NCI-H82 treated with DMSO at 0.1 percent for 48 hours (cell line): ENCODE data around the gene UBE2R2.

Experiments
- DNase-seq: peaks from one replicate; lab custom pipeline; 2025; ENCODE audit not compliant: unreplicated experiment; lab: John Stamatoyannopoulos, UW

The UBE2R2 gene

DNA sequence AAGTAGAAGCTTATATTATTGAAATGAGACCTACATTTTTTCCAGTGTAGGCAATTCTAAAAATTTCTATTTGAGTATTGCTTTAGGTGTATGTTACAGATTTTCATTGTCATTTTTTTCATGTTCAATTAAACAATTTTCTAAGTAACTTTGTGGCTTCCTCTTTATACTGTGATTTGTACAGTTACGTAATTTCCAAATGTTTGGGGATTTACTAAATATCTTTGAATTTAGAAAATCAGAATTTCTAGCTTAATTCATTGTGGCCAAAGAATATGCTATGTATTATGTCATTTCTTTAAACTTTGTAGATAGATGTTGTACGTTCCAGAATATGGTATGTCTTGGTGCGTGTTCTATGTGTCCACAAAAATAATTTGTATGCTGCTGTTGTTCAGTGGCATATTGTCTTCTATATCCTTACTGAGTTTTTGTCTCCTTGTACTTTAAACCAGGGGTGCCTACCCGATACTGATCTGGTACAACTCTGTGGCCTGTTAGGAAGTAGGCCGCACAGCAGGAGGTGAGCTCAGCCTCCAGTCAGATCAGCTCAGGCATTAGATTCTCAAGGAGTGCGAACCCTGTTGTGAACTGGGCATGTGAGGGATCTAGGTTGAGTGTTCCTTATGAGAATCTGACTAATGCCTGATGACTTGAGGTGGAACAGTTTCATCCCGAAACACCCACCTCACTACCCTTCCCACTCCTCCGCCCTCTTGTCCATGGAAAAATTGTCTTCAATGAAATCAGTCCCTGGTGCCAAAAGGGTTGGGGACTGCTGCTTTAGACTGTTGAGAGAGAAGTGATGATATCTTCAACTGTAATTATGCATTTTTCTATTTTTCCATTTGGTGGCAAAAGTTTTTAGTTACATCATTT lies 63.5 kb downstream of the UBE2R2 start:
- DNase-seq, result no peak

DNA sequence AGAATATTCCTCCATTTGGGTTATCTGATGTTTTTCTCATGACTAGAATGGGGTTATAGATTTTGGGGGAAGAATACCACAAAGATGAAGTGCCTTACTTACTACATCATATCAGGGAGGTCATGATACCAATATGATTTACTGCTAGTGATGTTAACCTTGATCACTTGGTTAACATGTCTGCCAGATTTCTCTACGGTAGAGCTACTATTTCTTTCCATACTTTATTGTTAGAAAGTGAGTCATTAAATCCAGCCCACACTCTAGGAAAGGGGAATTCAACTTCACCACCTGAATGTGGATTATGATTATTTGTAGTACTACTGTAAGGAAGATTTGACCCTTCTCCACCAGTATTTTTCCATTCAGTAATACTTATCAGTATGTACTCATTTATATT lies 64.7 kb downstream of the UBE2R2 start:
- no peak for DNase-seq

DNA sequence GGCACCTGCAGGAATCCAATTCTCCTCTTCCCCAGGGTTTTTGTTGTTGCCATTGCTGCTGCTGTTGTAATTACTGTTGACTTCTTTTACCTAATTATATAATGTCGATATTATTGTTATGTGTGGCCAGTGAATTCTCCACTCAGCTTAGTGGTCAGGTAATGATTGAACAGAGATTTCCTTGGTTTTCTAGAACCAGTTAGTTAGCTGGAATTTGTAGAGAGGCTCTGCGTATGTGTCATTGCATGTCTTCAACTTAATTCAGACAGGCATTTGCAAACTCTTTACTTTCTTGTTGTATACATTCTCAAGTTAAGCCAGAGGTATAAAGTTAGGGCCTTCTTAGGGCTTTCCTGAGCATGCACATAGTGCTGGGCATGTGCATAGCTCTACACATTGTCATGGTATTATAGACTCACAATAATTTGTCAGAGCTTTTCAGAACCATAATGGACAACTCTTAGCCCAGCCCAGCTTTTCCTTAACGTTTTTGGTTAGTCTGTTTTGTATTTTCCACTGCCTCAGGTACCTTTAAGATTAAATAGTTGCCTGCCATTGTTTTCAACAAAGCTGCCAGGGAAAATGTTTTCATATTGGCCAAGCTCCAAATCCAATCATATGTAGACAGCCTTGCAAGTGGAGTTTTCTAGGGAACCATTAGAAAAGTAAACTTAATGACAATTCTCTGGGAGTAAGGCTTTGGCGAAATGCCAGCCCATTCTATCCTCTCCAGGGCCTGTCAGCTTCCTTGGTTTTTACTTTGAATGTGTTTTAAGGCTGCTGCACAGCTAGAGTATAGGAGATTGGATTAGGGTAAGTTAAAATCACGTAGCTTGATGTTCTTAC lies 68.1 kb downstream of the UBE2R2 start:
- peak; percentile 51 for DNase-seq

DNA sequence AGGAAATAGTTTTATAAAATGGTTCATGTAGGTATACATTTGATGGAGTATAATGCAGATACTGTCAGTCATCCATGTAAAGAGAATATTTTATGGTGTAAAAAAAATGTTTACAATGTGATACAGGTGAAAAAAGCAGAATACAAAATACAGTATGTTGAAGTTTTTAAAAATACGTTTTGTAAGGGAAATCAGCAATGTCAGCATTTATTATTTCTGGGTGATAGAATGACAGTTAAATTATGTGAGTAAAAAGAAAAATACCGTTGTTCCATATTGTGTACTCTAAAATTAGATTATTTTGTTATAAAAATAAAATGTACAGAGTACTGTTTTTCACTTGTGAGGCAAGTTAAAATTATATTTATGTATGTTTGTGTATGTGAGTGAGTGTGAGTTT lies 69.0 kb downstream of the UBE2R2 start:
- no peak for DNase-seq

DNA sequence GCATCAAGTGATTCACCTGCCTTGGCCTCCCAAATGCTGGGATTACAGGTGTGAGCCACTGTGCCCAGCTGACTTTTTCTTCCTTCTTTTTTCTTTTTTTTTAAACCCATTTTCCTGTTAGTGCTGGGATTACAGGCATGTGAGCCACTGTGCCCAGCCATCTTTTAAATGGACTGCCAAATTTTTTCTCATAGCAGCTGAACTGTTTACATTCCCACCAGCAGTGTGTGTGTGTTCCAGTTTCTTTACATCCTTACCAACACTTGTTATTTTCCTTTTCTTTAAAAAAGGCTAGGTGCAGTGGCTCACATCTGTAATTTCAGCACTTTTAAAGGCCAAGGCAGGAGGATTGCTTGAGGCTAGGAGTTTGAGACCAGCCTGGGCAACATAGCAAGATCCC lies 76.9 kb downstream of the UBE2R2 start:
- no peak for DNase-seq

DNA sequence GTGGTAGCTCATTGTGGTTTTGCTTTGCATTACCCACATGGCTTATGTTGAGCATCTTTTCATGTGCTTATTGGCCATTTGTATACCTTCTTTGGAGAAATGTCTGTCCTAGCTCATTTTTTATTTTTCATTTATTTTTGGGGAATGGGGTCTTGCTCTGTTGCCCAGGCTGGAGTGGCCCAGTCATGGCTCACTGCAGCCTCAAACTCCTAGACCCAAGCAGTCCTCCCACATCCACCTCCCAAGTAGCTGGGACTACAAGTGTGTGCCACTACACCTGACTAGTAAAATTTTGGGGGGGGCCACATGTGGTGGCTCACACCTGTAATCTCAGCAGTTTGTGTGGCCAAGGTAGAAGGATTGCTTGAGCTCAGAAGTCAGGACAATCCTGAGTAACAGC lies 77.4 kb downstream of the UBE2R2 start:
- no peak for DNase-seq

DNA sequence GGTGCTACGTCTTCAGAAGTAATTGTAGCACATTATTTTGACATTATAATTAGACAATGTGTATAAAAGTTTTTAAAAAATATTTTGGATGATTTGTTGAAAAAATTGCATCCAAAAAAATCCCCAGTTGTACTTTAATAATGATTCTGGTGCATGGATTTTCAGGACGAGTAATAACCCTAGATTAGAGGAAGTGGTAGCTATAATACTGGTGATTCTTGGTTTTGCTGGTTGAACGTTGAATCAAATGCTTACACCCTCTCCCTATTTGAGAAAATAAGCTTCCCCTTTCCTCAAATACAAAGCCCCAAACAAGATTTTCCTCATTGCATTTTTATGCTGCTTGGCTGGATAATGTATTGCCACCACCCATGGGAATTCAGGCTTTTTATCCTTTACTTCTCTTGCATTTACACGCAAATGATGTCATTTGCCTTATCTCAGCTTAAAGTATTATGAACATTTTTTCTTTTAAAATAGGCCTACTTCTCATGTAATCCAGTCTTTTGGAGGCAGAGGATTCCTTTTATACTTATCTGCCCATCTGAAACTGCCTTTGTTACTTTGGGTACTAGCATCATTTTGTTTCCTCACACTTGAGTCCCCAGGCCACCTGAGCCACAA lies 86.3 kb downstream of the UBE2R2 start:
- DNase-seq, result no peak

DNA sequence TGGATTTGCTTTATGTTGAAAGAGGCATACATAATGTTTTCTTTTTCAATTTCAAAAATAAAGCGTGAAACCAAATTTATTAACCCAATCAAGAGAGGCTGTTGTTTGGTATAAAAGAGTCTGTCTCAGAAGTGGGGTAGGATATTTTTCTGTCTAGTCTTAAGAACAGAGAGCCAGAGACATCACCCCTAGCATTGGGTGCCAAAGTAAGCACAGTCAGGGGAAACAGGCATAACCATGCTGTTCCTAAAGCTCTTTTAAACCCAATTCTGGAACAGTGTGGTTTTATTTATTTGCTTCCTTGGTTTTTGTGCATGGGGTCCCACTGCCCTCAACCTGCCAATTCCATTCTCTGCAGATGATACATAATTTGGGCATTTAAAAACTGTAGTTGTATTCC lies 88.2 kb downstream of the UBE2R2 start:
- DNase-seq, result no peak

DNA sequence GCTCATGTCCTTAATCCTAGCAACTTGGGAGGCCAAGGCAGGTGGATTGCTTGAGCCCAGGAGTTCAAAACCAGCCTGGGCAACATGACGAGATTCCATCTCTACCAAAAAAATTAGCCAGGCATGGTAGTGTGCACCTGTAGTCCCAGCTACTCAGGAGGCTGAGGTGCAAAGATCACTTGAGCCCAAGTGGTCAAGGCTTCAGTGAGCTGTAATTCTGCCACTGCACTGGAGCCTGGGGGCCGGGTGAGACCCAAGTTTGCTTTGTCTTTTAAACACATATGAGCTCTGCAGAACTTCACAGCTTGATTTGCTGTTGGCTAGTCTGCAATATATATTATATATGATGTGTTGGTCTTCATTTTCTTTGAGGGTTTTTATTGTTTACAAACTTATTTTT lies 89.8 kb downstream of the UBE2R2 start:
- no peak for DNase-seq

DNA sequence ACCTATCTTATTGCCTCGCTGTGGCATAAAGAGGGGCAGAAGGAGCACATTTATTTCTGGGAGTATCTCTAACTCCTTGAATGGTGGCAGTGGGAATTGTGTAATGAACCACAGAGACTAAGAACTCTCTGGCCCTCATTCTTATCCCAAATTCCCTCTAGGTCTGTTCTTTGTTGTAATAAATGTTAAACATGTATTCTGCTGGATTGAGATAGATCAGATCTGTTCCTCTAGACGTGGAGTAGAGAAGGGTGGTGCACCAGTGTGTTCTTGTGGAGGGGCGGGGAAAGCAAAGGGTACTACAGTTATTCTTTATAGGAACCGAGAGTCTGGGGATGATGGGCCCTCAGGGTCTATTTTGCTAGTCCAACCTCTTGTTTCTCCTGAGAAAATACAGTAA lies 90.4 kb downstream of the UBE2R2 start:
- no peak for DNase-seq

DNA sequence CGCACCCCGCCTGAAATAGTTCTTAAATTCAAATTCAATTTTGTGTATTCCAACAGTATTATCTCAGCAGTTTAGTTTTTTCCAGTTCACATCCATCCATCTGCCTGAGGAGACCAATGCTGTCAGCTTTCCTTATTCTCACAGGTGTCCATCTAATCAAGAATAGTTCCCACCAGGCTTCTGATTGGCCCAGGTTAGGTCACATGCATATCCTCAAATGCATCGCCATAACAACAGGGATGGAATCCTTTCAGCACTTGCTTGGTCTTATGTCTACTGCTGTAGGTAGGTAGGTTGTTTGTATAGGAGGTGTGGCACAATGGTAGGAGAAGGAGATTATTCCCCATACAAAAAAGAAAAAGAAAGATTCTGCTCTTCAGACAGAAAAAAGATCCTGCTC lies 91.2 kb downstream of the UBE2R2 start:
- no peak for DNase-seq

DNA sequence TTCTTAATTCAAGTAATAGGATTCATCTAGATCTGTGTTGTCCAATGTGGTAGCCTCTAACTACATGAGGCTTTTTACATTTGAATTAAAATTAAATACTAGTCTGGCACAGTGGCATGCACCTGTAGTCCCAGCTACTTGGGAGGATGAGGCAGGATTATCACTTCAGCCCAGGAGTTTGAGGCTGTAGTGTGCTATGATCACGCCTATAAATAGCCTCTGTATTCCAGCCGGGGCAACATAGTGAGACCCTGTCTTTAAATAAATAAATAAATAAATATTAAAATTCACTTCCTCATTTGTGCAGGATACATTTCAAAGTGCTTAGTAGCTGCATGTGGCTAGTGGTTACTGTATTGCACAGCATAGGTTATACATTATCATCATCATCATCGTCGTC lies 91.8 kb downstream of the UBE2R2 start:
- DNase-seq, result no peak

DNA sequence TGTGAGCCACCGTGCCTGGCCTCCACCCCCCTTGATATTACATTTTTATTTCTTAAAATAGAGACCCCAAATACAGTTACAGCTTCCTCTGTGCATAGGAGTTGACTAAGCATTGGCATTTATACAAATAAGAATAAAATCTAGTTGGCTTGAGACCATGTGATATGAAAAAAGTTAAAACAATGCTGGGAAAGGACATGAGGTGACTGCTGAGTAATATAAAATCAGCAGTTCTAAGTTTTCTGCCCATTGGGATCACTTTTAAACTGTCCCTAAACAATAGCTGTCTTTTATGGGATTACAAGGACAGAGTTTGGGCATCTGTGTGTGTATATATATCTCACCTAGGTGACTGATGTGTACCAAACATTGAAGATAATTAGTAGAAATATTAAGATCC lies 96.6 kb downstream of the UBE2R2 start:
- DNase-seq, result no peak

DNA sequence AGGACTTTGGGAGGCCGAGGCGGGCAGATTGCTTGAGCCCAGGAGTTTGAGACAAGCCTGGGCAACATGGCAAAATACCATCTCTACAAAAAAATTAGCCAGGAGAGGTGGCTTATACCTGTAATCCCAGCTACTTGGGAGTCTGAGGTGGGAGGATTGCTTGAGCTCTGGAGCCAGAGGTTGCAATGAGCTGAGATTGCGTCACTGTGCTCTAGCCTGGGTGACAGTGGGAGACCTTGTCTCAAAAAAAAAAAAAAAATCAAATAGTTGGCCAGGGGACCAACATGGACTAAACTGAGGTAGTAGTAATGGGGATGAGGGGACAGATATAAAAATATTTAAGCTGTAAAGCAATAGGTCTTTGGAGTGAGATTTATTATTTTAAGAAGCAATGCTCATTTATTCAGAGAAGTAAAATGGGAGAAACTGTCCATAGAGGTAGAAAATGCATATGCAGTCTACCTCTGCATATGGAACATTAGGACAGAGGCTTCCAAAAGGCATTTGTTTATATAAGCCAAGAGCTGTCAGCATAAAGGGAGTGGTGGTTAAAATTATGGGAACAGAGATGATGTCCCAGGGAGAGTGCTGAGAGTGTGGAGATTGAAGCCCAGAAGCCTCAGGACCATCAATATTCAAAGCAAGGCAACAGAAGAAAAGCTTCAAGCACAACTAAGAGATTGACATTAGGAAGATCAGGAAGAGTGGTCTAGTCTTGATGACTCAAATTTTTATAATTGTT lies 98.1 kb downstream of the UBE2R2 start:
- no peak for DNase-seq

DNA sequence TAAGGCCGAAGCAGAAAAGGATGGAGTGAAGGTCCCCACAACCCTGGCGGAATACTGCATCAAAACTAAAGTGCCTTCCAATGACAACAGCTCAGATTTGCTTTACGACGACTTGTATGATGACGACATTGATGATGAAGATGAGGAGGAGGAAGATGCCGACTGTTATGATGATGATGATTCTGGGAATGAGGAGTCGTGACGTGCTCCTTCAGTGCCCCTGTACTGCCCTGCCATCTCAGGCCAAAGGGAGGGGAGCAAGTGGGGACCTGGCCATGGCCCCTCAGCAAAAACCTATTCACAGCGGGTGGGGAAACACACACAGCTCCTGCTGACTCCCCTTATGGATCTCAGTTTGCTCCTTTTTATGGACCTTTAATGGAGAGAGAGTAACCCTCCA lies 100.1 kb downstream of the UBE2R2 start:
- no peak for DNase-seq

DNA sequence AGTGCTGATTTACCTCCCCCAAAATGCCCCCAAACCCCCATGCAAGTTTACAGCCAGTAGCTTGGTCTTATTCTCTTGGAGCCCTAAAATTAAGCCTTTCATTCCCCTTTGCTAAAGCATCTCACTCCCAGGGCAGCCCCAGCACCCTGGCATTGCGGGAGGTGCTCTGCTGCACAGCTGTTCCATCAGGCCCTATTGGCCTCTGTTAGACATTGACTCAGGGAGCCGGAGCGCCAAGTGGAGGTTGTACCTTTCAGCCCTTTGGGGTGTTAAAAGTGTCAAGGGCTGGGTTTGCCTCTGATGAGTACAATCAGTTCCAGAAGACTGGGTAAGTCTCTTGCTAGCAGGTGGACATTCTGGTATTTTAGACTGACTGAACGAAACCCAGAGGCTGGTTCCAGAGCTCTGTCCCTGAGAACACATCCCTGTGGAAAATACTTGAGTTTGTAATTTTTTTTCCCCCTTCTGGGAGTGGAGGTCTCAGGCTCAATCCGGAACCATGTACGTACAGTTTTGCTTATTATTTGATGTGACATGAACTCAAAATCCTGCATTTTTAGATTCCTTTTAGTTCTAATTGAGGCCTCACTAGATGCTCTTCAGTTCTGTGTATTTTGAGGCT lies 102.4 kb downstream of the UBE2R2 start:
- no peak for DNase-seq

DNA sequence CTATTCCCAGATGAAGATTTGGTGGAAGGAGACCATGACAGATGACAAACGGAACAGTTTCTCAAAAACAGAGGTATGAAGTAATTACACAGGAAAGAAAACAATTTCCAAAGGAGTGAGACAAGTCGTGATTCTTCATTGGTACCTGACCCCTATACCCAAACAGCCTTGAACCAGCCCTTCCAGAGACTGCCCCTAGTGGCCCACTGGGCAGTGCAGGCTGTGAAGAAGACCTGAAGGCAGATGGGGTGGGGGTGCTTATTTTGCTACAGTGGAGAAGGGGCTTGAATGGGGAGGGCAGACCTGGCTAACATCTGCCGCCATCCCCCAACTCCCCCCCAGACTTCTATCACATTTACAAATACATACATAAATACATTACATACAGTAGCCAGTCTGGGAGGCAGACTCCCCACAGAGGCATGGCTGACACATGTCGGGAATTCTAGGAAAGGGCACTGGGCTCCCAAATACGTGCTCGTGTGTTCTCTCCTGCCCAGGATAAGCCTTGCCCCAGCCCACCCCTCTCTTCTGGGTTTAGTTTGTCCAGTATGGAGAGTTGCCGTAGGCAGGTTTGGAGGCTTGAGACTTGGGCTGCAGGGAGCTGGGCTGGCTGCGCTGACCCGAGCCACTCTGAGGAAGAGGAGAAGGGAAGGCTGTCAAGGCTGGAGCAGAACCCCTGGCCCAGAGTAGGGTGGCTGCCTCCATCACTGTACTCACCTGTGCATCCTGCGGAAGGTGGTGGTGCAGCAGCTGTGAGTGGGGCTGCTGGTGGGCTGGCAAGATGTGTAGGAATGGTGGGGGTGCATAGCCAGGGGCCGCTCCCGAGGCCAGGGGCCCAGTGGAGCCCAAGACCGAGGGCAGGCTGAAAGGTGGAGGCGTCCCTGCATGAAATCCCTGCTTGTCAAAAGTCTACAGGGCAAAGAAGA lies 105.3 kb downstream of the UBE2R2 start:
- DNase-seq, result peak; percentile 11

DNA sequence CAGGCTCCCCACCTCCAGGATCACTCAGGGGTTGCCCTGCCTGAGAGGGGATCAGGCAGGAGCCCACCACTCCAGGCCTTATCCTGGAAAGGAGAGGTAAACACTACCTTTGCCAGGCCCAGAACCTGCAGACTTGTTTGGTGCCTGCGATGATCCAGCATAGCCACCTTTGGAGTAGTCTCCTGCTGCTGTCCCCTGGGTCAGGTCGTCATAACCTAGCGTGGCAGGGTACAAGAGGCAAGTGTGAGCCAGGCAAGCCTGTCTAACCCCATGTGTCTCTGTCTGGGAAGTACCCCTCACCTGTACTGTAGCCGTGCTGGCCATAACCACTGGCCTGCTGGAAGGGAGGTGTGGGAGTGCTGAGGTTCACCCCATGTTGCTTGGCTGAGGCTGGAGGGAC lies 106.1 kb downstream of the UBE2R2 start:
- DNase-seq, result no peak

DNA sequence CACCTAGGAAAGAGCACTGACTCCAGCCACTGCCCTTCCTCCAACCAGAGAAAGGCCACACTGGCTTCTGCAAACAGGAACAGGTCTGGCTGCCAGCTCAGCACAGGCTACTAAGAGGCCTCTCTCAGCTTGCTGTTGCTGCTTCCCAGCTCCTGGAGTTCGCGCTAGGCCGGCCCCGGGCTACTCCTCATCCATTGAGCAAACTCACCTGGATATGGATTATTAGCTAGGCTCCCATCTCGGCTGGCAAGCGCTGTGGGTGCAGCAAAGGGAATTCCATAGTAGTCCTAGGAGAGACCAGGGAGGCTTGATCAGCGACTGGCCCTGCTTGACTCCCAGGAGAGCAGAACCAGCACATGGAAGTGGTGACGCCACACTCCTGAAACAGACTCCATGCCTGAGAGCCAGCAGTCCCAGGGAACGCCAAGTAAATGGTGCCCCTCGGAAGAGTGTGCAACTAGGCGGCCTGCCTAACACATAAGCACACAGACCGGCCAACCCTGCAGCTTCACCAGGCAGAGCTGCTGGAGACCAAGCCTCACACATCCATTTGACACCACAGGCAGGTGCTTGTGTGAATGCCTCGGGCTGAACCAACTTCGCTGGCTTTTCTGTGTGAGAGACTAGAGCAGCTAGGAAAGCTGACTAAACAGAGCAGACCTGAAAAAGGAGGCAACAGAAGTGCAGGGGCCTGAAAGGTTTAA lies 107.2 kb downstream of the UBE2R2 start:
- DNase-seq, result no peak
